Kidney (tissue), 14 donors: ENCODE results near the gene PF4V1. TPM values are rescaled to one million over a fixed set of nuclear protein-coding genes. Genes with fewer than 3 reads are reported as not detected.
A peak's percentile ranks its signal among the peaks of the same experiment; 100 is the strongest.

ENCODE experiments used
- DNase-seq, 5 donors: peaks; one replicate each; pipeline ENCODE4 v3.0.0-alpha.2; 2013 to 2020
- FAIRE-seq: peaks from 2 replicates; lab custom pipeline; 2012; peaks lifted over from hg19 to GRCh38; lab: Jason Lieb, UNC
- H3K27ac ChIP-seq, 2 donors: one replicate each; pipeline ENCODE4 v1.7.0; 2013; ENCODE audit warnings: low read depth in 2 of 2, low read length in 2 of 2, inconsistent platforms in 1 of 2
- H3K27me3 ChIP-seq: one replicate; pipeline ENCODE4 v1.7.1; 2013; ENCODE audit warnings: low read length, inconsistent platforms; ENCODE audit not compliant: control insufficient read depth, insufficient read depth
- H3K36me3 ChIP-seq, 3 donors: one replicate each; pipeline versions ENCODE4 v1.7.0 to v1.7.1; 2013; ENCODE audit warnings: low read length in 3 of 3, control low read depth in 1 of 3, inconsistent platforms in 1 of 3; ENCODE audit not compliant: insufficient read depth in 3 of 3, control insufficient read depth in 2 of 3
- H3K4me1 ChIP-seq, 3 donors: one replicate each; pipeline versions ENCODE4 v1.7.0 to v1.7.1; 2013; ENCODE audit warnings: low read length in 3 of 3, inconsistent platforms in 1 of 3, low read depth in 1 of 3; ENCODE audit not compliant: control insufficient read depth in 2 of 3, insufficient read depth in 2 of 3
- H3K4me3 ChIP-seq, 3 donors: one replicate each; pipeline versions ENCODE4 v1.7.0 to v1.8.1; 2013; ENCODE audit warnings: low read length in 3 of 3, control low read depth in 1 of 3, inconsistent platforms in 1 of 3
- H3K9ac ChIP-seq, 3 donors: one replicate each; pipeline versions ENCODE4 v1.7.0 to v1.7.1; 2013; ENCODE audit warnings: low read length in 3 of 3, control low read depth in 1 of 3, inconsistent platforms in 1 of 3
- H3K9me3 ChIP-seq, 3 donors: one replicate each; pipeline versions ENCODE4 v1.7.0 to v1.7.1; 2013; ENCODE audit warnings: low read length in 3 of 3, control low read depth in 1 of 3, inconsistent platforms in 1 of 3; ENCODE audit not compliant: control insufficient read depth in 2 of 3, insufficient read depth in 1 of 3
- intact Hi-C: fragments of 100-400 bp; cut with DNase I; formaldehyde crosslinking; loops from one replicate; pipeline ENCODE4 v1.11.1; 2022
- polyA plus RNA-seq: library from polyadenylated mRNA; stranded (reverse); fragments of 350-450 nt; fragmentation: Illumina TruSeq; extraction: RNeasy Lipid Tissue Mini Kit (QIAGEN cat#74804); gene quantifications from one replicate; pipeline ENCODE4 v1.2.3, GENCODE V29; 2014; ENCODE audit warnings: low read depth, low replicate concordance; ENCODE audit not compliant: insufficient read depth
- total RNA-seq: library from RNA; stranded (reverse); fragmentation: NEBNext Ultra II Directional; extraction: Animal tissue kit (Norgen Biotek cat#: 25700); gene quantifications from one replicate; pipeline ENCODE4 v1.2.1, GENCODE V29; 2021
- TF ChIP-seq, protein P1 (sequence below): IDR thresholded peaks from 3 replicates; pipeline ENCODE4 v1.5.1; 2012; ENCODE audit warnings: mild to moderate bottlenecking, moderate library complexity, borderline replicate concordance; ENCODE audit not compliant: insufficient read depth; ENCODE audit errors: extremely low read depth
- donor health status: control.
- donor health status: control.
- donor health status: control.
- donor health status: control.
- donor health status: control.
- donor health status: DM: yes; HTN: yes; CAD: no.
- donor health status: Normal renal cell carcinoma (clear cell type).

Gene PF4V1
- total and polyA plus RNA-seq, 2 donors from 2014 or later, result 1.0 TPM; not detected in 1

GRCh38 chr4:73859614-73860088 lies 6.6 kb downstream of the PF4V1 start:
- FAIRE-seq (peak; percentile 13), DNase-seq (peak in 2 of 5 donors; percentile 36 to 72)
- peaks cover 0 to 3% (median 0%) of the 10 kb centered on the region in 3 donors for H3K4me1 ChIP-seq
- no peaks in the 10 kb centered on the region for H3K36me3 ChIP-seq
- no peak overlapping the region for H3K9ac ChIP-seq
- H3K27me3 ChIP-seq, result no peaks in the 10 kb centered on the region
- TF ChIP-seq, protein P1, sequence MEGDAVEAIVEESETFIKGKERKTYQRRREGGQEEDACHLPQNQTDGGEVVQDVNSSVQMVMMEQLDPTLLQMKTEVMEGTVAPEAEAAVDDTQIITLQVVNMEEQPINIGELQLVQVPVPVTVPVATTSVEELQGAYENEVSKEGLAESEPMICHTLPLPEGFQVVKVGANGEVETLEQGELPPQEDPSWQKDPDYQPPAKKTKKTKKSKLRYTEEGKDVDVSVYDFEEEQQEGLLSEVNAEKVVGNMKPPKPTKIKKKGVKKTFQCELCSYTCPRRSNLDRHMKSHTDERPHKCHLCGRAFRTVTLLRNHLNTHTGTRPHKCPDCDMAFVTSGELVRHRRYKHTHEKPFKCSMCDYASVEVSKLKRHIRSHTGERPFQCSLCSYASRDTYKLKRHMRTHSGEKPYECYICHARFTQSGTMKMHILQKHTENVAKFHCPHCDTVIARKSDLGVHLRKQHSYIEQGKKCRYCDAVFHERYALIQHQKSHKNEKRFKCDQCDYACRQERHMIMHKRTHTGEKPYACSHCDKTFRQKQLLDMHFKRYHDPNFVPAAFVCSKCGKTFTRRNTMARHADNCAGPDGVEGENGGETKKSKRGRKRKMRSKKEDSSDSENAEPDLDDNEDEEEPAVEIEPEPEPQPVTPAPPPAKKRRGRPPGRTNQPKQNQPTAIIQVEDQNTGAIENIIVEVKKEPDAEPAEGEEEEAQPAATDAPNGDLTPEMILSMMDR, result no peak
- peaks cover 0 to 6% (median 0%) of the 10 kb centered on the region in 3 donors for H3K9me3 ChIP-seq
- no peak overlapping the region for H3K4me3 ChIP-seq
- intact Hi-C loops, result no loop called here
- no peak overlapping the region for H3K27ac ChIP-seq

DNA sequence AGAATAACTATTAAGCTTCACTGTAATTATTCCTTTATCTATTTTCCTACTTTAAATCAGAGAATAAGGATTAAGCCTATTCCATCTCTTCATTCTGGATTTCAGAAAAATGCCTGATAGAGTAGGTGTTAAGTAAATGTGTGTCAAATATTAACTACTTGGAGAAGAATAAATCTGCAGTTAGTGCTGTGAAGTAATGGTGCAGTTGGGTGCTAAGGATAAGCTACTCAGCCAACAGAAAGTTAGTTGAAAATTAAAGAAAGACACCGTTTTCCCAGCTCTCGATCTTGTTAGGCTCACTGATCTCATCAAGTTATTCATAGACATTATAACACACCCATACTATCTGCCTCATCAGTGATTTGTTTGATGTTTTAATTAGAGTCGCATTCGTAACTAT lies 7.1 kb downstream of the PF4V1 start:
- Histone ChIP-seq H3K4me1 (peaks cover 0 to 3% (median 0%) of the 10 kb centered on the region in 3 donors), H3K36me3 (no peaks in the 10 kb centered on the region), H3K4me3 (no peak overlapping the region), H3K27ac (no peak overlapping the region), H3K27me3 (no peaks in the 10 kb centered on the region), H3K9me3 (peaks cover 0 to 6% (median 0%) of the 10 kb centered on the region in 3 donors), H3K9ac (no peak overlapping the region)
- TF ChIP-seq, protein P1, result no peak
- DNase-seq, result no peak
- intact Hi-C loops, result no loop called here
- peak; percentile 64 for FAIRE-seq

DNA sequence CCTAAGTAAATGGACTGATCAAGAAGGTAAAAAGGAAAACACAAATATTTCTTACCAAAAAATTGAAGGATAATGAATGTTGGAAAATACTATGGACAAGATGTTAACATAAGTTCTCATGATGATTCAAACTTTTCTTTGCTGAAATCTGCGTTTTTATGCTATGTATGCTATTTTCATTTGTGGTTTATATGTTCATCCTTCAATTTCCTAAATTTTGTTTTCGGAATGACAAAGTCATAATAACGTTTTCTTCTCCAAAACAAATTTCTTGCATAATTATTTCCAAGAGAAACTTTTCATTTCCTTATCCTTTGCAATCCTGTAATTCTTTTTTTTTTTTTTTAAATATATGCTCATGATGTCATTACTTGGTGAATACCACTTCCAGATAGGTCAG lies 7.8 kb downstream of the PF4V1 start:
- H3K4me1 ChIP-seq, result peaks cover 0 to 3% (median 0%) of the 10 kb centered on the region in 3 donors
- intact Hi-C loops, result no loop called here
- TF ChIP-seq, protein P1, result no peak
- FAIRE-seq, result peak; percentile 62
- H3K27ac ChIP-seq, result no peak overlapping the region
- no peaks in the 10 kb centered on the region for H3K27me3 ChIP-seq
- H3K9ac ChIP-seq, result no peak overlapping the region
- H3K36me3 ChIP-seq, result no peaks in the 10 kb centered on the region
- H3K9me3 ChIP-seq, result peaks cover 0 to 6% (median 0%) of the 10 kb centered on the region in 3 donors
- no peak for DNase-seq
- H3K4me3 ChIP-seq, result no peak overlapping the region

DNA sequence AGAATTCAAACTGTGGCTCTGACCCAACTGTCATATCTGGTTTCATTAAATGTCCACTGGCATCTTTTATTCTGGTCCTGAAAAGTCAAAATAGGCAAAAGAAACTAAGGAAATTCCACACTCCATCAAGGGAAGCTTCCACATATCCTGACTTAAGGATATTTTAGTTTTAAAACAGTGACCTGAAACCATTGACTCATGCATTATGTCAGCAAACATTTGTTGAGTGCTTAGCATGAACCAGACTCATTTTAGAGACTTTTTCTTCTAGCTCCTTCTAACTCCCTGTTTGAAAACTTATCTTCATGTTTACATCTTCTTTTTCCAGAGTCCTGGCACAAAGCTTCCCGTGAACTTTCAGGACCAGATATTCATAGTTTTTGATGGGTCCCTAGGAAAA lies 9.2 kb downstream of the PF4V1 start:
- Histone ChIP-seq H3K36me3 (no peaks in the 10 kb centered on the region), H3K4me3 (no peak overlapping the region), H3K9me3 (peaks cover 0 to 4% (median 0%) of the 10 kb centered on the region in 3 donors), H3K4me1 (peaks cover 0 to 3% (median 0%) of the 10 kb centered on the region in 3 donors), H3K27ac (no peak overlapping the region), H3K27me3 (no peaks in the 10 kb centered on the region), H3K9ac (no peak overlapping the region)
- no peak for DNase-seq
- FAIRE-seq, result no peak
- intact Hi-C loops, result no loop called here
- TF ChIP-seq, protein P1, result no peak
